OCI-LY3 (cell line): ENCODE results near the gene TRIO.

Experiments used
- H2AFZ ChIP-seq: fragments of 200-600, 300-600 bp; shearing (Covaris generic); 2 replicates; pipeline ENCODE4 v1.6.0; 2014; ENCODE audit warnings: antibody characterized with exemption, low read depth, low read length
- H3K27ac ChIP-seq: fragments of 200-600, 300-600 bp; sonication (generic); 2 replicates; pipeline ENCODE4 v1.5.1; 2014; ENCODE audit warnings: mild to moderate bottlenecking, low read length, moderate library complexity, mixed read lengths
- H3K27me3 ChIP-seq: fragments of 200-600, 300-600 bp; sonication (generic); 2 replicates; pipeline ENCODE4 v1.6.1; 2014; ENCODE audit warnings: low read depth, low read length, mixed read lengths
- H3K36me3 ChIP-seq: fragments of 200-600, 300-600 bp; sonication (generic); replicated peaks from 2 replicates; pipeline ENCODE3; 2014; ENCODE audit warnings: low read depth, low read length, mixed read lengths
- H3K4me1 ChIP-seq: fragments of 300-600, 200-600 bp; sonication (generic); 2 replicates; pipeline ENCODE4 v1.6.1; 2014; ENCODE audit warnings: low read length, mixed read lengths
- H3K4me2 ChIP-seq: fragments of 200-600, 300-600 bp; sonication (generic); 2 replicates; pipeline ENCODE4 v1.6.1; 2014; ENCODE audit warnings: low read length, mixed read lengths
- H3K4me3 ChIP-seq: fragments of 300-600, 200-600 bp; sonication (generic); 2 replicates; pipeline ENCODE4 v1.5.1; 2014; ENCODE audit warnings: antibody characterized with exemption, mild to moderate bottlenecking, low read length, moderate library complexity
- H3K79me2 ChIP-seq: fragments of 300-600, 200-600 bp; shearing (Covaris generic); 2 replicates; pipeline ENCODE4 v1.6.1; 2014; ENCODE audit warnings: mild to moderate bottlenecking, low read length, mixed read lengths
- H3K9ac ChIP-seq: fragments of 300-600, 200-600 bp; shearing (Covaris generic); 2 replicates; pipeline ENCODE4 v1.6.0; 2014; ENCODE audit warnings: mild to moderate bottlenecking, low read length, moderate library complexity
- H3K9me3 ChIP-seq: fragments of 200-600, 300-600 bp; shearing (Covaris generic); 2 replicates; pipeline ENCODE4 v1.6.1; 2014; ENCODE audit warnings: low read length, mixed read lengths; ENCODE audit not compliant: insufficient read depth
- H4K20me1 ChIP-seq: fragments of 200-600, 300-600 bp; sonication (generic); 2 replicates; pipeline ENCODE4 v1.6.1; 2016; ENCODE audit warnings: low read length, mixed read lengths; ENCODE audit not compliant: insufficient read depth
- CTCF ChIP-seq: fragments of 200-600, 300-600 bp; sonication (generic); IDR thresholded peaks from 2 replicates; pipeline ENCODE4 v1.5.1; 2014; ENCODE audit warnings: antibody characterized with exemption, low read length, low read depth
- EZH2phosphoT487 ChIP-seq: fragments of 200-600 bp; shearing (Covaris generic); IDR thresholded peaks from 2 replicates; pipeline ENCODE4 v1.6.1; 2018; ENCODE audit warnings: antibody characterized with exemption, mixed run types, low read depth

TRIO gene

GRCh38 chr5:14149672-14150274 lies 6.6 kb downstream of the TRIO start:
- no peak overlapping the region for H3K9ac ChIP-seq
- TF ChIP-seq CTCF (no peak), EZH2phosphoT487 (no peak)
- peaks cover 16% of the 10 kb centered on the region for H3K4me1 ChIP-seq
- H4K20me1 ChIP-seq = no peaks in the 10 kb centered on the region
- no peak overlapping the region for H2AFZ ChIP-seq
- H3K36me3 ChIP-seq = no peaks in the 10 kb centered on the region
- H3K9me3 ChIP-seq = no peaks in the 10 kb centered on the region
- H3K27me3 ChIP-seq = 0 out of 2 replicates have a peak, but pooled peaks cover 3% of the 10 kb centered on the region
- peak overlapping the region; percentile 28; the same call in 1 of the 2 replicates for H3K4me2 ChIP-seq
- H3K27ac ChIP-seq = no peak overlapping the region
- H3K4me3 ChIP-seq = no peak overlapping the region
- no peaks in the 10 kb centered on the region for H3K79me2 ChIP-seq

- H3K4me3 ChIP-seq = no peak overlapping the region
- H3K36me3 ChIP-seq = no peaks in the 10 kb centered on the region
- H3K4me1 ChIP-seq = peaks cover 24% of the 10 kb centered on the region
Measured at GRCh38 chr5:14151416-14151815, 8.3 kb downstream of the TRIO start.

GRCh38 chr5:14153071-14153864 lies 10.1 kb downstream of the TRIO start:
- H3K79me2 ChIP-seq = no peaks in the 10 kb centered on the region
- no peak overlapping the region for H3K4me3 ChIP-seq
- no peak for TF ChIP-seq CTCF
- TF ChIP-seq EZH2phosphoT487 = no peak
- H2AFZ ChIP-seq = no peak overlapping the region
- no peak overlapping the region for H3K4me2 ChIP-seq
- peaks cover 24% of the 10 kb centered on the region for H3K4me1 ChIP-seq
- no peak overlapping the region for H3K9ac ChIP-seq
- H3K27me3 ChIP-seq = 0 out of 2 replicates have a peak, but pooled peaks cover 3% of the 10 kb centered on the region
- H3K27ac ChIP-seq = no peak overlapping the region
- H4K20me1 ChIP-seq = no peaks in the 10 kb centered on the region
- H3K36me3 ChIP-seq = no peaks in the 10 kb centered on the region
- no peaks in the 10 kb centered on the region for H3K9me3 ChIP-seq

More at GRCh38 chr5:14151416-14151815, 8.3 kb downstream of the TRIO start:
- no peaks in the 10 kb centered on the region for H3K79me2 ChIP-seq
- TF ChIP-seq CTCF (no peak), EZH2phosphoT487 (no peak)
- H3K4me2 ChIP-seq = no peak overlapping the region
- no peaks in the 10 kb centered on the region for H3K9me3 ChIP-seq
- H3K27ac ChIP-seq = no peak overlapping the region
- H3K27me3 ChIP-seq = 0 out of 2 replicates have a peak, but pooled peaks cover 3% of the 10 kb centered on the region
- H2AFZ ChIP-seq = no peak overlapping the region
- no peaks in the 10 kb centered on the region for H4K20me1 ChIP-seq
- no peak overlapping the region for H3K9ac ChIP-seq

- Histone ChIP-seq H3K79me2 (no peaks in the 10 kb centered on the region), H2AFZ (no peak overlapping the region), H3K27me3 (0 out of 2 replicates have a peak, but pooled peaks cover 3% of the 10 kb centered on the region), H3K27ac (no peak overlapping the region), H3K4me1 (peaks cover 21% of the 10 kb centered on the region), H3K9ac (no peak overlapping the region), H3K36me3 (no peaks in the 10 kb centered on the region), H3K4me2 (peak overlapping the region; percentile 34; the same call in 1 of the 2 replicates), H3K4me3 (no peak overlapping the region), H3K9me3 (no peaks in the 10 kb centered on the region), H4K20me1 (no peaks in the 10 kb centered on the region)
- TF ChIP-seq EZH2phosphoT487 (no peak), CTCF (no peak)
Measured at GRCh38 chr5:14153932-14154731, 11.0 kb downstream of the TRIO start.
